Activated CD4-positive, CD25-positive, alpha-beta regulatory T cell treated with anti-CD3 and anti-CD28 coated beads, Interleukin-2, amount 50 U/mL, for 16 hours (primary cell): Measurements from ENCODE around the gene EIPR1.

Experiments used
- DNase-seq: peaks from one replicate; pipeline ENCODE4 v3.0.0-alpha.2; 2020; ENCODE audit warnings: low read depth, low spot score

The EIPR1 gene

GRCh38 chr2:3176869-3177255, 200.8 kb downstream of the EIPR1 start:
- DNase-seq: no peak

GRCh38 chr2:3176071-3176868, 201.3 kb downstream of the EIPR1 start:
- DNase-seq: no peak

- no peak for DNase-seq
Measured at GRCh38 chr2:3175568-3175955, 202.1 kb downstream of the EIPR1 start.

GRCh38 chr2:3174626-3175567, 202.7 kb downstream of the EIPR1 start:
- DNase-seq: no peak

GRCh38 chr2:3173031-3173430, 204.6 kb downstream of the EIPR1 start:
- no peak for DNase-seq

GRCh38 chr2:3172265-3172935, 205.2 kb downstream of the EIPR1 start:
- no peak for DNase-seq

GRCh38 chr2:3171564-3172264, 205.9 kb downstream of the EIPR1 start:
- no peak for DNase-seq

- DNase-seq: no peak
Measured at GRCh38 chr2:3170792-3171455, 206.7 kb downstream of the EIPR1 start.

- no peak for DNase-seq
Measured at GRCh38 chr2:3169106-3169870, 208.3 kb downstream of the EIPR1 start.

- DNase-seq: no peak
Measured at GRCh38 chr2:3168230-3168891, 209.3 kb downstream of the EIPR1 start.

GRCh38 chr2:3163401-3163800, 214.2 kb downstream of the EIPR1 start:
- DNase-seq: no peak

GRCh38 chr2:3162442-3163077, 215.1 kb downstream of the EIPR1 start:
- DNase-seq: no peak

- DNase-seq: no peak
Measured at GRCh38 chr2:3160751-3161330, 216.8 kb downstream of the EIPR1 start.

GRCh38 chr2:3159782-3160545, 217.7 kb downstream of the EIPR1 start:
- DNase-seq: no peak

GRCh38 chr2:3154700-3155099, 222.9 kb downstream of the EIPR1 start:
- DNase-seq: no peak

GRCh38 chr2:3154146-3154545, 223.5 kb downstream of the EIPR1 start:
- DNase-seq: no peak

- no peak for DNase-seq
Measured at GRCh38 chr2:3151153-3151918, 226.3 kb downstream of the EIPR1 start.
